ENCODE measurements around the gene FASLG.

Gene FASLG

GRCh38 chr1:172647110-172647564 is 11.8 kb upstream of the FASLG start:
- no peak for DNase-seq

- no peak for DNase-seq
Observed at GRCh38 chr1:172647987-172648386, 10.9 kb upstream of the FASLG start.

GRCh38 chr1:172650474-172651193 is 8.3 kb upstream of the FASLG start:
- no peak for DNase-seq

- no peak for DNase-seq
Observed at GRCh38 chr1:172653015-172653709, 5.7 kb upstream of the FASLG start.

- DNase-seq = no peak
Observed at GRCh38 chr1:172654535-172654934, 4.4 kb upstream of the FASLG start.

GRCh38 chr1:172656576-172656975 is 2.3 kb upstream of the FASLG start:
- no peak for DNase-seq

- no peak for DNase-seq
Observed at GRCh38 chr1:172657586-172657985, 1.3 kb upstream of the FASLG start.

- DNase-seq = no peak
Observed at GRCh38 chr1:172661107-172661506, 2.2 kb downstream of the FASLG start.

GRCh38 chr1:172662464-172663109 is 3.7 kb downstream of the FASLG start:
- DNase-seq = no peak

- DNase-seq = no peak
Observed at GRCh38 chr1:172663732-172664131, 4.8 kb downstream of the FASLG start.

GRCh38 chr1:172668097-172668496 is 9.2 kb downstream of the FASLG start:
- no peak for DNase-seq

- DNase-seq = no peak
Observed at GRCh38 chr1:172669011-172669410, 10.1 kb downstream of the FASLG start.

- no peak for DNase-seq
Observed at GRCh38 chr1:172670316-172670715, 11.4 kb downstream of the FASLG start.

GRCh38 chr1:172670791-172671190 is 11.9 kb downstream of the FASLG start:
- no peak for DNase-seq

GRCh38 chr1:172671591-172671990 is 12.7 kb downstream of the FASLG start:
- DNase-seq = no peak

- no peak for DNase-seq
Observed at GRCh38 chr1:172672720-172673119, 13.8 kb downstream of the FASLG start.

GRCh38 chr1:172673761-172674160 is 14.9 kb downstream of the FASLG start:
- DNase-seq = no peak

GRCh38 chr1:172674831-172675613 is 16.1 kb downstream of the FASLG start:
- DNase-seq = no peak

- no peak for DNase-seq
Observed at GRCh38 chr1:172679000-172679772, 20.3 kb downstream of the FASLG start.

GRCh38 chr1:172680244-172680643 is 21.3 kb downstream of the FASLG start:
- no peak for DNase-seq

GRCh38 chr1:172680733-172681275 is 21.9 kb downstream of the FASLG start:
- DNase-seq = no peak

GRCh38 chr1:172682812-172683211 is 23.9 kb downstream of the FASLG start:
- DNase-seq = no peak
